Measurements from ENCODE around the gene KRT23.

KRT23 gene, protein sequence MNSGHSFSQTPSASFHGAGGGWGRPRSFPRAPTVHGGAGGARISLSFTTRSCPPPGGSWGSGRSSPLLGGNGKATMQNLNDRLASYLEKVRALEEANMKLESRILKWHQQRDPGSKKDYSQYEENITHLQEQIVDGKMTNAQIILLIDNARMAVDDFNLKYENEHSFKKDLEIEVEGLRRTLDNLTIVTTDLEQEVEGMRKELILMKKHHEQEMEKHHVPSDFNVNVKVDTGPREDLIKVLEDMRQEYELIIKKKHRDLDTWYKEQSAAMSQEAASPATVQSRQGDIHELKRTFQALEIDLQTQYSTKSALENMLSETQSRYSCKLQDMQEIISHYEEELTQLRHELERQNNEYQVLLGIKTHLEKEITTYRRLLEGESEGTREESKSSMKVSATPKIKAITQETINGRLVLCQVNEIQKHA

DNA sequence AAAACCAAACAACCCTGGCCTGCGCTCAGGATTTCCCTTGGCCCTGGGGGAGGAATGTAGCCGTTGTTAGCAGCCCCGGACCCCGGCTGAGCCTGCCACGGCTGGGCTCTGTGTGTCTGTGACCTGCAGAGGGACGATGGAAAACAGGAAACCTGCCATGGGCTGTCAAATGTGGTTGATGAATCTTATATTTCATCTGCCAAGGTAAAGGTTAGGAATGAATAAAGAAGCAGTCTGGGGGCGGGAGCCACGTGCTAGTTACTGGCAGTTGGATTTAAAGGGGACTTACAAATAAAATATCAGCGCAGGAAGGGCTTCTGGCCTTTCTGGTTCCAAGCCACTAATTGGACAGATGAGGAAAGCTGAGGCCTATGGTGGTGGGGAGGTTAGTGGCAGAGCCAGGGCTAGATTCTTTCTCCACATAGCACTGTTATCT is at the start of gene KRT23:
TSS of gene KRT23 (minus strand) at position 263 of the 436 bp plus-strand sequence. CDS start 1,043 bp downstream, outside the sequence.
- ATAC-seq (peak; percentile 46), DNase-seq (peak; percentile 7)

DNA sequence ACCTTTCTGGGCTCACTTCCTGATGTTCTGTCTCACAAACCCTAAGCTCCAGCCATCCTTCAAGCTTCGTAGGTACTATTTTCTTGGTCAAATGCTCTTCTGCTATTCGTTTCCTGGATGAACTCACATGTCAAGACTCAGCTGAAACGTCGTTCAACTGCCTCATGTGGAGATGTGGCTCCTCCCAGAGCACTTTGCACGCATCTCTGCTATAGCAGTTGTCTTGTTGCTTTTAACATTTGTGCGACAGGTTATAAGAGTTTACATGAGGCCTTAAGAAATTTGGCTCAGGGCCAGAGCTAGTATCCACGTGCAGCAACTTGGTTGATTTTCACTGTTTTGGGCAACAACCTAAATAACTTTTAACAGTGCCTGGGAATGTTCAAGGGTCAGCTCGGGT is 49.5 kb upstream of the KRT23 start:
- DNase-seq (no peak), ATAC-seq (no peak)

DNA sequence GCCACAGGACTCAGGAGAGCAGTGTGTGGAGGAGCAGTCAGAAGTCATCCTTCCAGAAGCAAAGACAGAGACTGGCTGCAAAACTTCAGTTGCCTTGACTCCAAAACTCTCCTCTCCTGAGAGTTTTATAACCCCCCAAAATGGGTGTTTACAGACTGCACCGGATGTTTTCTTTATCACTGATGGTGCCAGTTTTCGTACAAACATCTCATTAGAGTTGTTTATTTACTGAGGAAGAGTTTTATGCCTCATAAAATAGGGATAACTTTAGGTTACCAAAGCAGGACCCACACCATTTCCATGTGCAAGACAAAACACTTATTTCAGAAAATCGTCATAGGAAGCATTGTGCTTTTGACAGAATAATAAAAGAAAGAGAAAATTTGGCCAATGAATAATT is 46.8 kb upstream of the KRT23 start, which contains the start of gene KRT40:
TSS of gene KRT40 (minus strand) at position 101 of the 400 bp plus-strand sequence. CDS start at position 48, 53 bp downstream.
- ATAC-seq (no peak), DNase-seq (no peak)

DNA sequence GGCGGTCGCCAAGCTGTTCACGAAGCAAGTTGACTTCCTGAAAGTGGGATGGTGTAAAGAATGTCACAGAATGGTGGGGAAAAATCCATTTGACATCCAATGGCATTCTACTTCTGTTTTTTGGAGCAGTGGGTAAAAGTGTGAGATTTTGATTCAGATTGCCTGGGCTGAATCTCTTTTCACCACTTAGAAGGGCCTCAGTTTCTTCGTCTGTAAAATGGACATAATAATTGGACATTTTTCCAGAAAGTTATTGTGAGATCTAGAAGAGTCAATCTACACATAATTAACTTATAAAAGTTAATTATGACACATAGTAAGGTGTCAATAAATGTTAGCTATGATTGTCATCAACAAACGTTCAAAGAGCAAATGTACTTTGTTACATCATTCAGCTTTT is 43.7 kb upstream of the KRT23 start:
- DNase-seq (no peak), ATAC-seq (no peak)

DNA sequence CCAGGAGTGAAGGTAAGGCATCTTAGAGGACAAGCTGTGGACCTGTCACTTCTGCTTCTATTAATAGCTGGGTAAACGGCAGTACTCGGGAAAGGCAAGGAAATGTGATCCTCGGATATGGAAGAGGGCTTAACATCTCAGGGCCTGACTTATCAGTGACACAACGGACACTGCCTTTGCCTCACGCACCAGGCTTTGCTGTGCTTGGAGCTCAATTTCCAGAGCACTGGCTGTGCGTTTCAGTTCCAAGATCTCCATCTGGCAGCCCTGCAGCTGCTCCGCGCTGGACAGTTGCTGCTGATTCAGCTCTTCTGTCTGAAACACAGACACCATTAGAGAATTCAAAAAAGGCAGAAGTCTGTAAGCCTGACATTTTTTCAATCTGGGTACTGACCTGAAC is 43.1 kb upstream of the KRT23 start:
- ATAC-seq (no peak), DNase-seq (no peak)

DNA sequence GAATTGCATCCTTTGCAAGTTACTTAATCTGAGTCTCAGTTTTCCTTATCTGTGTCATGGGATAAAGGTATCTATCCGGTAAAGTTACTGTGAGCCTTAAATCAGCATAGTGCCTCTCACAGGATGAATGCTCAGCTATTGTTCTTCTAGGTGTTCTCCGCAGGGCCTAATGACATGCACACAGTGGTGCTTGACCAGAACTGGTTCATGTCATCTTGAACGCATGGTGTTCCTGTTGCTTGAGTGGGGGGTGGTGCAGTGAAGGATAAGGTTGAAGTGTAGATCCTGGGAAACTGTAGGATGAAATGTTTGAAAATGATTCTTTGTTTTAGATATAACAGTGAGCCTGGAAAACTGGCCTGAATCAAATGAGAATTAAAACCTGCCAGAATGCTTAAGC is 42.7 kb upstream of the KRT23 start:
- ATAC-seq (no peak), DNase-seq (no peak)

DNA sequence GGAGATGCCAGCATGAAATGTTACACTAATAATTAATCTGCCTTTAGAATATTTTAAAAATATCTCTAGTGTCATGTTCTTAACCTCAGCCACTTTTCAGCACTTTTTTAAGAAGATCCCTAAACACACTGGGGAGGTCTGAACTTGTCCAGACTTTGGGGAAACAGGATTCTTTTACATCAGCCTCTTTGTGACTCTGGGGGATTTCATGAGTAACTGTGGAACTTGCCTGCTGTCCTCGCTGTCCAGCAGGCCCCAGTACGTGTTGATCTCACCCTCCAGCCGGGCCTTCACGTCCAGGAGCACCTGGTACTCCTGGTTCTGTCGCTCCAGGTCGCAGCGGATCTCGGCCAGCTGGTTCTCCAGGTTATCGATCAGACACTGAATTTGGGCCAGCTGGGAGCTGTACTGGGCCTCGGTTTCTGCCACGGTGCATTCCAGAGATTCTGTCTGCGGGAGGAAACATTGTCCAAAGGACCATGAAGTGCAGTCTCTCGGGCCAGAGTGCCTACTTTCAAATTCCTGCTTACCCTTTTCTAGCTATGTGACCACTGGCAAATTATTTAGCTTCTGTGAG is 41.2 kb upstream of the KRT23 start:
- ATAC-seq: no peak
- DNase-seq: no peak

DNA sequence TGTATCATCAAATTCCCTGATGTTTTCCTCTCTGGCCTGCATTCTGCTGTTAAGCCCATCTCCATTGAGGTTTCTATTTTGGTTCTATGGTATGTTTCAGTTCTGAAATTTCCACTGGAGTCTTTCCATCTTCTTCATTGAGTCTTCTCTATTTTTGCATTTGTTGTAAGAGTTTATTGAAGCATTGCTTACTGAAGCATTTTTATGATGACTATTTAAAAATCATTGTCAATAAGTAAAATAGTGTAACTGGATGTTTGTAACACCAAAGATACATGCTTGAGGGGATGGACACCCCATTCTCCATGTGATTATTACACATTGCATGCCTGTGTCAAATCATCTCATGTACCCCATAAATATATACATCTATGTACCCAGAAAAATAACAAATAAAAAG is 38.1 kb upstream of the KRT23 start:
- ATAC-seq: no peak

DNA sequence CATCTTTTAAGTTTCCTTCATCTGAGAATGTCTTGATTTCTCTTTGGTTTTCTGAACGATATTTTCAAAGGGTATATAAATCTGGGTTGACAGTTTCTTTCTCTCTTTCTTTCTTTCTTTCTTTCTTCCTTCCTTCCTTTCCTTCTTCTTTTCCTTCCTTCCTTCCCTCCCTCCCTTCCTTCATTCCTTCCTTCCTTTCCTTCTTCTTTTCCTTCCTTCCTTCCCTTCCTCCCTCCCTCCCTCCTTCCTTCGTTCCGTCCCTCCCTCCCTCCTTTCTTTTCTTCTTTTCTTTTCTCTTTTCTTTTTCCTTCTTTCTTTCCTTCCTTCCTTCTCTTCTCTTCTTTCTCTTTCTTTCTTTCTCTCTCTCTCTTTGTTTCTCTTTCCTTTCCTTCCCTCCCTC is 36.9 kb upstream of the KRT23 start:
- DNase-seq (no peak), ATAC-seq (no peak)

More for the DNA sequence above, 38.1 kb upstream of the KRT23 start:
- DNase-seq: no peak

DNA sequence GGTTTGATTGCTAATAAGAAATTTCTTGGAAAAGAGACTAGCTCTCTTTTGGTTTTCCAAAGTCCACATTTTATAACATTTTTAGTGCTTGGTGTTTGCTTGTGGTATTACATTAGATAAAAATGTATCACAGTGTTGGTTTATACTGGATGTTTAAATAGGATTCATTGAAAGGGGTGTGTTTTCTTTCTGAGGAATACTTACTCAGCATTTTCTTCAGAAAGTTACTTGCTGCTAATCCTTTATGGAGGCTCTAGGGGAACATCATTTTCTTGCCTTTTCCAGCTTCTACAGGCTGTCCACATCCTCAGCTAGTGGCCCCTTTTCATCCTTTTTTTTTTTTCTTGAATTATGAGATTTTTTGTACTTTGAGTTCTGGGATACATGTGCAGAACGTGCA is 30.1 kb upstream of the KRT23 start:
- no peak for ATAC-seq
- no peak for DNase-seq

DNA sequence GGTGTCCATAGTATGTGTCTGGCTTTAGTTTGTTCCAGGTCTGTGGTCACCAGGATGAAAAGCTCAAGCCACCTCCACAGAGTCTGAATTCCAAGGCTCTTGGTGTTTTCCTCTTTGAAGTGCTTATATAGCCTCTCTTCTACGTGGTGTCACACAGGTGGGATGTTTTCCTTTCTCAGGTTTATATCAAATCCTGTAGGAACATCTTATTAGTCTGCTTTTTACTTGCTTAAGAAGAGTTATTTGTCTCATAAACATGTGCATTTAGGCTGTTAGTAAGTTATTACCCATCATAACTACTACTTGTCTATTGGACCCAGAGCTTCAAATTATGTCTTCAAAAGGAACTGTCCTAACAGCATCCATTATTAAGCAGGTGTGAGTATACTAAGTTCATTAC is 29.4 kb upstream of the KRT23 start, which contains the start of gene KRT39:
TSS of gene KRT39 (minus strand) at position 101 of the 400 bp plus-strand sequence. CDS start at position 9, 92 bp downstream.
- ATAC-seq: no peak

DNA sequence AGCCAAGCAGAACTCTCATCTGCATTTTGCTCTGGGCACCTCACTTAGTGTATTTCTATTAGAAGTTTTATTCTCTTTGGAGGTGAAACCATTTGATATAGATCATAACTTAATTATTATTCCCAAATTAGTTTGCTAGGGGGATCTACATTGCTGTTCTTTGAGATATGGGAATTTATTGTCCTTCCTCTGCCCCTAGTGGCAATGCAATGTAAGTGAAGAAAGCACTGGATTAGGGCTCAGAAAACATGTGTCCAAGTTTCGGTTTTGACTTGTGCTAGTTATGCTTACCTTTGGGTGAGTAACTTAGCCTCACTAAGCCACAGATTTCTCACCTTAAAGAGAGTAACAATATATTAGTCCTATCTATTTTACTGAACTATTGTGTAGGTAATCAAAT is 26.4 kb upstream of the KRT23 start:
- DNase-seq (no peak), ATAC-seq (no peak)

More for the DNA sequence above, 29.4 kb upstream of the KRT23 start, which contains the start of gene KRT39:
- DNase-seq: no peak

DNA sequence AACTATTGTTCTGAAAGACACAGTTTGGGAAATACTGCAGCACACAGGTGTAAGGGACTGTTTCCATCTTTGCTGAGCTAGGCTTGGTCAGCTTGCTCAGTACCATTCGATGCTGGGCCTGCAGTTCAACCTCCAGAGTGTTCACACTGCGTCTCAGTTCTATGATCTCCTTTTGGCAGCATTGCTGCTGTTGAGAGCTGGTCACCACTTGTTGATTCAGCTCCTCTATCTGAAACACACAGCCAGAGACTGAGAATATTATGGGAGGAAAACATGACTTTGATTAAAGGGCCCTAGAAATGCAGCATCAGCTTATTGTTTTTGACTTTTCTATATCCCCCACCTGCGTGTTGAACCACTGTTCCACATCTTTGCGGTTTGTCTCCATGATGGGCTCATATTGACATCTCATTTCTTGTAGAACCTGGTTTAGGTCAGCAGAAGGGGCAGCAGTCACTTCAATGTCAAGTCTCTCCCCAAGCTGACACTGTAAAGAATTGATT is 24.7 kb upstream of the KRT23 start:
- DNase-seq (no peak), ATAC-seq (no peak)

DNA sequence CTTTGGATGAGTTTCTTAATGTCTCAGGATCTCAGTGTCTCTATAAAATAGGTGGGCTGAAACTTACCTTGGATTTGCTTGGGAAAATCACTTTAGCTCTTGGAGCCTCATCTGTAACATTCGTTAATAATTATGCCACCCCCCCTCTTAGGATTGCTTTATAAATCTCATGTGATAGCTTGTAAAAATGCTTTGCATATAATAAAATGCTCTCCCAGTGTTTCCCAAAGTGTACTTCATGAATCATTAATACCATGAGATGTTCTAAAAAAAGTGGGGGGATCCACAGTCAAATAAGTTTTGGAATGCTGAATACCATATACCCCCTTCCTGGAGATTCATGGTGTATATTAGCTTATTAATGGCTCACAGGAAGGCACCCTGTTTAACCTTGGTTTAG is 24.1 kb upstream of the KRT23 start:
- no peak for ATAC-seq

DNA sequence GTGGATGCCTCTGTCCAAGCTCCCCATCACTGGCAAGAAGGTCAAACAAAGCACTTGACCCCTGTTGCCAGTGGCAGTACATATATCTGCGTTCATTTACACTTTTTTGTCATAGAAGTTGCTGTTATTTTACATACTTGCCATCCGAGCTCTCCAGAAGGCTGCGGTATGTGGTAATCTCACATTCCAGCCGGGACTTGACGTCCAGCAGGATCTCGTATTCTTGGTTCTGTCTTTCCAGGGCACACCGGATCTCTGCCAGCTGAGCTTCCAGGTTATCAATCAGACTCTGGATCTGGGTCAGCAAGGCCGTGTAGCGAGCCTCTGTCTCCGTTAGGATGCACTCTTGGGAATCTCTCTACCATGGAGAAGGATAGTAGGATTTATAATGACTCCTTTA is 22.7 kb upstream of the KRT23 start:
- ATAC-seq (no peak), DNase-seq (no peak)

More for the DNA sequence above, 24.1 kb upstream of the KRT23 start:
- DNase-seq: no peak

DNA sequence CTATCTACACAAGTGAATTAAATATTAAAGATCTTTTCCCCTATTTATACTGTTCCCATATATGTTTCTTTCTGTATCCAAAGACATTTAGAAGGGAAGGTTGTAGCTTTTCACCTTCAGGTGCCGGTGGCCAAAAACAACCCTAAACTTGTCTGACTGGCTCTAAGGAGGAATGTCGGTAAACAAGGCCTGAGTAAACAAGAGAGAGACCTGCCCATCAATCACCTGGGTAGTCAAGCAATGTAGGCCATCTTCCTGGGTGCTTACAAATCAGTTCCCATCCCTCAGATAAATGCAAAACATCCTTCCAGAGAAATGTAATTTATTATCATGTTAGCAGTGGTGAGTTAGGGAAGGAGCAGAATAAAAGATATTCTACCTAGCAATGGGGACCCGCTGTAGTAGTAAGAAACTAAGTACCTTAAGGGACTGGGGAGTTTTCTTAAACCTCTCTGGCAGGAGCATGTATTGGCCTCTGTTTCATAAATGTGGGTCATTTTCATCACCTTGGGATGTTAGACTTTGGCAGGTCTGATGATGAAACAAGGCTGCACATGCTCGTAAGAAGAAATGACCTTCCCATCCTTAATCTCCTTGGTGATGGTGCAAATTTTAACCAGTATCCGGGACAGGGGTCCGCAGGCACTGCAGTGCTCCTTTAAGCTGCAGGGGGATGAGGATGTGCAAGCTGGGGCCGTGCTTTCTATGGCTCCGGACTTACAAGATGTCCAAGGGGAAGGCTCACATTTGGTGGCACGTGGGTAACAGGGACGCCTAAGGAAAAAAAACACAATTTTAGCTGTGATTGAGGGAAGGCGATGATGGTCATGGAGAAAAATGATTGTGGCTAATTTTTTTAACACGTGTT is 20.9 kb upstream of the KRT23 start:
- ATAC-seq: no peak
- DNase-seq: no peak

DNA sequence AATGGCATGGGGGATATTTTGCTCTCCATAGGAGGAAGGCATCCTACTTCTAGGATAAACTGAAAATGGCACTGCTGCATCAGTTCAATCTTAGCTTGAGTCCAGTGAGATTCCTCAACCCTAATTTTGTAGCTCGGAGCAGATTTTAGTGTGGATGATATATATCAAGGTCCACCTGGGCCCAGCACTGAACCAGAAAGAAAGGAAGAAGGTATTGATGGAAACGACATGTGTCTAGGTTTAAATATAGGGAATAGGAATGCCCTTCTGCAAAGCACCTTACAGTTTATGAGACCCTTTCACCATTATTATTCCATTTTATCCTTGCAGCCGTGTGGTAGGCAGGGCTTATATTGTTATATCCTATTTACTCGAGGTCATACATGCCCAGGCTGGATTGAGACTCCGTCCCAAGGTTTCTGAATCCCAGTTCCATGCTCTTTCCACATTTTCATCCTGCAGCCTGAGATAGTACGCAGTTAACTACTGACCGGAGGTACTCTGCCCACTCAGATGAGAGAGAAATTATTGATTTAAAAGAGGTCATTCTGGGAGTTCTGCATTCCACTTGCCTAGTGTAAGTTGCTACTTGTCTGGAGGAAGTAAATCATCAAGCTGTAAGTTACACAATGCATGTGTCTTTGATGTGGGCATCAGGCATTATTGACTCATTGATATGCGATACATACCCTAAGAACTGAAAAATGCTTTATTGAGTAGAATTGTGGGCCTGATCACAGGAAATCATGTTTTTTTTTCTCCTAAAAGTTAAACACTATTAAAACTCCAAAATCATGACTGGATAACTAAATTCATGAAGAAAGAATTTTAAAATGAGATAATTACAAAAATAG is 19.2 kb upstream of the KRT23 start:
- ATAC-seq (no peak), DNase-seq (no peak)

DNA sequence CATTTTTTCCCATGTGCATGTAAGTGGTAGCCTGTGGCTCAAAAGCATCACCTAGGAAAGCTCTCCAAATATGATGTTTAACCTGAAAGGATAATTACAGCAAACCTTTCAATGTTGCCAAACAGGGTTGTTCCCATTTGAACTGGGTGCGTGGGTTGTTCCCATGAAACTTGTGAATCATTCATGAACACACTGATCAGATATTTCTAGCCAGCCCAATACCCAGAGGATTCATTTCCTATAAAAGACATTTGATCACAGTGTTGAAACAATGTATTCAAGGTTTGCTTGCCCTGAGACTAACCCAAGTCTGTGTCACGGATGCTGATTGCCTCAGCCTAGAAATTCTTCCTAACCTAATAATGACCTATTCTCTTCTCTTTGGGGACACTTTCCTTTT is 16.4 kb upstream of the KRT23 start:
- DNase-seq (no peak), ATAC-seq (no peak)

DNA sequence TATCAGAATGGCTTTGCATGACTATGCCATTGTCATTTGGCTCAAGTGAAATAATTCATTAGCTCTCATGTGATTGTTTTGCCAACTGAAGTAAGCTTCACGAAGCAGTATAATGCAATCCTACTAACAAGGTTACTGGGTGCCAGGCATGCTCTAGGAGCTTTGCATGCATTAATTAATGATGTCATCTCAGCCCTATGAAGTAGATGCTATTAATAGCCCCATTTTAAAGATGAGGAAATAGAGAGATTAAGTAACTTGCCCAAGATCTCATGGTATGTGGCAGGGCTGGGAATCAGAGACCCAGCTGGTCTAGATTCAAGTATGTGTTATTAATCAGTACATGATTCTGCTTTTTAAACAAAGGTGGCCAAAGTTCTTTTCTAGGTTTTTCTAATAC is 15.2 kb upstream of the KRT23 start:
- no peak for DNase-seq
- ATAC-seq: no peak

DNA sequence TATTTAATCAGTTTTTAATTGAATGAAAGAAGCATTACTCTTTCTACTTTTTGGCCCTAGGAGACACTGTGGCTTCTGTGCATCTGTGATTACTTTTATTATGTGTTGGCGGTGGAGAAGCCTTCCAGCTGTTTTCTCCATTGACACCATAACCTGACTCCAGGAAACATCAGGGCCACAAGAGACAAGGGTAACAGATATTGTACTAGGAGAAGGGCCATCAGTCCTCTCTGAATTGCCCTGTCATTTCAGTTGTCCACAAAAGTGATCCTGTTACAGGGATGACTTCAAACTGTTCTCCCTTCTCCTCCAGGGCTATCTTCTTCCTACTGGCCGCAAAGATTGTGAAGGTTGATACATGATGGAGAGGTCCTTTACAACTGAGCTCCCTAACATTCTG is 14.7 kb upstream of the KRT23 start:
- ATAC-seq (no peak), DNase-seq (no peak)

DNA sequence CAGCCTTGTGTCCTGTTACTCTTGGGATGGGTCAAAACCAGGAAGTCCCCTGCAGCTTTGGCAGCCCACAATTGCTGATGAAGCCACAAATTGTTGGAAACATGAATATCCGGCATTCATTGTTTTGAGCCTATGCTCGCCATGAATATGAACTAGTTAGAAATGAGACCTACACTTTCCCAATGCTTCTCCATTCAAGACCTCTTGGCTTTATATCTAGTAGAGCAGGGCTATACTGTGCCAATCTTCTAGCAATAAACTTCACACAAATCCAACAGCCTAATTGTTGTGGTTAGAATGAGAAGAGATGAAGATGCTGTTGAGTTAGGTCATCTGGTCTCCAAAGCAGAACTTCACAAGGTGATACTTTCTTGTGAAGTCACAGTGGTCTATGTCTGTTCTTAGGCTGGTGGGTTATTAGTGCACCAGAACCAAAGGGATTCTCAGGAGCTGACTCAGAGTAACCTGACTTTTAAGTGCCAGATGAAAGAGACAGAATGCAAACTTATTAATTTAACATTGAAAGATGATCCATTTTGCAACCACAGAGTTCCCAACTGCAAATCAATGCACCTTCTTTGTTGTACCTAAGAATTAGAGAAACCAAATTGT is 13.7 kb upstream of the KRT23 start:
- DNase-seq (no peak), ATAC-seq (no peak)
